Stimulated activated CD8-positive, alpha-beta memory T cell treated with anti-CD3 and anti-CD28 coated beads, Interleukin-12 subunit alpha, Interleukin-12 subunit beta, amount 100 ng/mL, for 1 hour (primary cell): ENCODE data around the gene OBP2A.
"Not testable (repeated sequence)": the region's sequence is repeated elsewhere in the genome, so short reads cannot be mapped to it uniquely, and the experiment has no call there.

Experiments
- DNase-seq: peaks from one replicate; pipeline ENCODE4 v3.0.0-alpha.2; 2020; ENCODE audit warnings: low read depth

Gene OBP2A

GRCh38 chr9:135545646-135546176, at the start of gene OBP2A:
OBP2A (plus strand) TSS chr9:135546126; CDS start chr9:135546181, 55 bp downstream.
- not testable (repeated sequence) for DNase-seq

- DNase-seq: no peak
Measured at GRCh38 chr9:135498381-135499126, 47.4 kb upstream of the OBP2A start.

- peak; percentile 82 for DNase-seq
Measured at GRCh38 chr9:135499326-135500070, 46.4 kb upstream of the OBP2A start.

- no peak for DNase-seq
Measured at GRCh38 chr9:135500071-135500524, 45.8 kb upstream of the OBP2A start.

- DNase-seq: peak; percentile 70
Measured at GRCh38 chr9:135500525-135501260, 45.2 kb upstream of the OBP2A start, which contains the start of gene MRPS2. MRPS2 (plus strand) TSS chr9:135500682; CDS start chr9:135500711, 29 bp downstream.

- no peak for DNase-seq
Measured at GRCh38 chr9:135501261-135502167, 44.4 kb upstream of the OBP2A start.

- no peak for DNase-seq
Measured at GRCh38 chr9:135502168-135502872, 43.6 kb upstream of the OBP2A start.

- no peak for DNase-seq
Measured at GRCh38 chr9:135502873-135503321, 43.0 kb upstream of the OBP2A start.

GRCh38 chr9:135503371-135504261, 42.3 kb upstream of the OBP2A start:
- DNase-seq: no peak

- DNase-seq: peak; percentile 28
Measured at GRCh38 chr9:135504262-135505243, 41.4 kb upstream of the OBP2A start.

- DNase-seq: no peak
Measured at GRCh38 chr9:135505406-135506187, 40.3 kb upstream of the OBP2A start.

GRCh38 chr9:135506327-135507103, 39.4 kb upstream of the OBP2A start:
- DNase-seq: no peak

GRCh38 chr9:135507104-135508035, 38.6 kb upstream of the OBP2A start:
- DNase-seq: no peak

GRCh38 chr9:135508211-135508820, 37.6 kb upstream of the OBP2A start:
- no peak for DNase-seq

- no peak for DNase-seq
Measured at GRCh38 chr9:135509458-135509857, 36.5 kb upstream of the OBP2A start.
